Naive thymus-derived CD4-positive, alpha-beta T cell (primary cell): ENCODE data around the gene TAOK1. TPM values are rescaled to one million over a fixed set of nuclear protein-coding genes. Genes with fewer than 3 reads are reported as not detected.

Source experiments
- polyA plus RNA-seq, 2 donors: library from polyadenylated mRNA; unstranded; fragments of 300-500 nt; fragmentation: Illumina TruSeq; gene quantifications; one replicate each; pipeline ENCODE4 v1.2.3, GENCODE V29; 2021
- total RNA-seq, 6 experiments: library from RNA in 5 of 6; stranded (reverse) in 5 of 6; gene quantifications; 1 replicate in 5 of 6; 2 replicates in 1 of 6; pipeline ENCODE4 v1.2.3 and lab custom pipeline; 2021 to 2026

Gene TAOK1
- total and polyA plus RNA-seq, 7 experiments from 2014 or later: 2.2 to 70.1 (median 63.9) TPM

Other genes starting within 250 kb of the TAOK1 start
- 100 to 1,000 TPM in 3 of 5 experiments, 10 to 100 TPM in 2; 89.5 to 144 (median 103) TPM for gene MYO18A, start 210.0 kb upstream of the TAOK1 start, total RNA-seq
- 10 to 100 TPM; 10.2 to 23.2 TPM for gene MYO18A, start 210.0 kb upstream of the TAOK1 start, polyA plus RNA-seq
- not detected for gene CRYBA1, start 143.5 kb upstream of the TAOK1 start, total RNA-seq
- not detected for gene CRYBA1, start 143.5 kb upstream of the TAOK1 start, polyA plus RNA-seq
- gene NUFIP2, start 96.2 kb upstream of the TAOK1 start, total RNA-seq: 10 to 100 TPM; 60.4 to 85.3 (median 73.0) TPM
- 1 to 10 TPM; 5.3 to 7.5 TPM for gene NUFIP2, start 96.2 kb upstream of the TAOK1 start, polyA plus RNA-seq
- 10 to 100 TPM in 2 of 5 experiments, 1 to 10 TPM in 3; 8.6 to 17.6 (median 10.0) TPM for gene ABHD15, start 176.7 kb downstream of the TAOK1 start, total RNA-seq
- gene ABHD15, start 176.7 kb downstream of the TAOK1 start, polyA plus RNA-seq: 1 to 10 TPM; 3.1 to 5.3 TPM
- gene TP53I13, start 178.3 kb downstream of the TAOK1 start, total RNA-seq: 10 to 100 TPM; 61.6 to 87.5 (median 62.8) TPM
- gene TP53I13, start 178.3 kb downstream of the TAOK1 start, polyA plus RNA-seq: 10 to 100 TPM; 19.3 to 26.8 TPM
- gene GIT1, start 199.3 kb downstream of the TAOK1 start, total RNA-seq: 10 to 100 TPM; 42.5 to 76.3 (median 62.4) TPM
- 10 to 100 TPM in 1 of 2 donors, 1 to 10 TPM in 1; 6.8 to 20.0 TPM for gene GIT1, start 199.3 kb downstream of the TAOK1 start, polyA plus RNA-seq
- 1 to 10 TPM in 3 of 5 experiments, under 1 TPM in 2; 0.70 to 9.8 (median 1.5) TPM for gene ANKRD13B, start 202.8 kb downstream of the TAOK1 start, total RNA-seq
- gene ANKRD13B, start 202.8 kb downstream of the TAOK1 start, polyA plus RNA-seq: under 1 TPM in 1 of 2 donors, not detected in 1; 0.51 TPM
- gene CORO6, start 232.5 kb downstream of the TAOK1 start, total RNA-seq: 1 to 10 TPM; 1.4 to 3.1 (median 1.7) TPM
- under 1 TPM; 0.15 to 0.35 TPM for gene CORO6, start 232.5 kb downstream of the TAOK1 start, polyA plus RNA-seq